ENCODE data around the gene CDKN1C. TPM values are rescaled to one million over a fixed set of nuclear protein-coding genes. Genes with fewer than 3 reads are reported as not detected.
A peak's percentile ranks its signal among the peaks of the same experiment; 100 is the strongest.

CDKN1C gene
- total RNA-seq, 4 donors from 2014 or later = 12.6 to 29.7 (median 16.8) TPM

GRCh38 chr11:2916114-2916891 lies 30.7 kb upstream of the CDKN1C start:
- TF ChIP-seq POLR2A (IDR thresholded peaks at IDR 0.05) (no peak), CTCF (IDR thresholded peaks at IDR 0.05) (no peak)
- no peaks in the 10 kb centered on the region for H3K36me3 ChIP-seq
- DNase-seq = no peak
- intact Hi-C loops (cut with DNase I) = no loop called here
- H3K27ac ChIP-seq = no peak overlapping the region
- no peaks in the 10 kb centered on the region for H3K27me3 ChIP-seq
- no peak overlapping the region for H3K4me3 ChIP-seq (replicated peaks in 1 of 3)
- no peaks in the 10 kb centered on the region for H3K9me3 ChIP-seq
- peaks cover 32 to 38% of the 10 kb centered on the region in 2 donors for H3K4me1 ChIP-seq
- WGBS, 2 donors = 90 to 97% methylated on average over 2 to 12 of the region's 20 CpGs

- intact Hi-C loops (cut with DNase I) = no loop called here
- Histone ChIP-seq H3K4me3 (replicated peaks in 1 of 3) (no peak overlapping the region), H3K4me1 (peaks cover 37 to 45% of the 10 kb centered on the region in 2 donors), H3K36me3 (no peaks in the 10 kb centered on the region), H3K9me3 (no peaks in the 10 kb centered on the region), H3K27me3 (no peaks in the 10 kb centered on the region), H3K27ac (no peak overlapping the region)
- TF ChIP-seq POLR2A (IDR thresholded peaks at IDR 0.05) (no peak), CTCF (IDR thresholded peaks at IDR 0.05) (no peak)
- WGBS, 2 donors = 92 to 100% methylated on average over 5 to 10 of the region's 11 CpGs
- no peak for DNase-seq
Measured at GRCh38 chr11:2915473-2915872, 29.9 kb upstream of the CDKN1C start.

- peak; percentile 84 to 91 for DNase-seq
- Histone ChIP-seq H3K27me3 (no peaks in the 10 kb centered on the region), H3K9me3 (no peaks in the 10 kb centered on the region), H3K4me3 (replicated peaks in 1 of 3) (no peak overlapping the region), H3K4me1 (peaks cover 37 to 47% of the 10 kb centered on the region in 2 donors), H3K27ac (peak overlapping the region in 2 of 3 donors; percentile 31 to 95), H3K36me3 (no peaks in the 10 kb centered on the region)
- WGBS, 2 donors = 49 to 63% methylated on average over 7 to 14 of the region's 18 CpGs
- intact Hi-C loops (cut with DNase I) = no loop called here
- no peak for TF ChIP-seq CTCF (IDR thresholded peaks at IDR 0.05)
- TF ChIP-seq POLR2A (IDR thresholded peaks at IDR 0.05) = no peak
Measured at GRCh38 chr11:2914455-2915195, 29.1 kb upstream of the CDKN1C start.

DNA sequence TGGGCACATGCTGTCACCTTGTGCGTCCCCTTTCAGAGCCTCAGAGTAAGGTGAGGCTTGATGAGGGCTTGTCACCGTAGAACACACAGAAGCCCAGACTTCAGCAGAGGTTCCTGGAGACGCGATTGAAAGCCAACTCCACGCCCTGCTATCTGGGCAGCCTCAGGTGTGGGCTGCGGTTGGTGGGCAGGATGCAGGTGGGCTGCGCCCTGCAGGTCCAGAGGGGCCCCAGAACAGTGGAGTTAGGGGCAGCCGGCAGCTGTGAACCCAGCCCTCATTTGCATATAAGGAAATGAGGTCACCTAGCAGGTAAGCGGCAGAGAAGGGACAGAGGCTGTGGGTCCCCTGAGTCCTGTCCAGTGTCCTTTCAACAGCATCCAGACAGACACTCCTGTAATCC lies 28.2 kb upstream of the CDKN1C start:
- TF ChIP-seq POLR2A (IDR thresholded peaks at IDR 0.05) (no peak), CTCF (IDR thresholded peaks at IDR 0.05) (no peak)
- 86 to 90% methylated on average over 8 of the region's 9 CpGs for whole genome bisulfite sequencing, 2 donors
- peak overlapping the region; percentile 80 to 95 (median 81) for H3K27ac ChIP-seq
- H3K36me3 ChIP-seq = no peaks in the 10 kb centered on the region
- peaks cover 37 to 54% of the 10 kb centered on the region in 2 donors for H3K4me1 ChIP-seq
- intact Hi-C loops (cut with DNase I) = no loop called here
- no peak for DNase-seq
- H3K9me3 ChIP-seq = no peaks in the 10 kb centered on the region
- H3K4me3 ChIP-seq (replicated peaks in 1 of 3) = no peak overlapping the region
- no peaks in the 10 kb centered on the region for H3K27me3 ChIP-seq

DNA sequence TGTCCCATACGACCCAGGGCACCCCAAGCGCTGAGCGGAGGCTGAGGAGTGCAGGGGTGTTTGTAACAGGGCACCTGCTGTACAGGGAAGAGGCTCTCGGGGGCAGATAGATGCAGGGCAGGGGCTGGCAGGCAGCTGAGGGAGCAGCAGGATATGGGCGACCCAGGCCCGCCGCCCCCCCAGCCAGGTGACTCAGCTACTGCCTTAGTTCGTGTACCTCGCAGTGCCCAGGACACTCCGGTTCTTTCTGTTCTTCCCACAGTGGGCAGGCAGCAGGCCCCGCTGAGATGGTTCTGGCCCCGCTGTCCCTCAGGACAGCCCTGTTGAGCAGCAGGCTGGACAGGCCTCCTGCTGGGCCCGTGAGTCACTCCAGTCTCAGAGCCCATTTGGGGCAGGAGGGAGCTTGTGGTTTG lies 27.4 kb upstream of the CDKN1C start:
- Histone ChIP-seq H3K36me3 (no peaks in the 10 kb centered on the region), H3K4me3 (replicated peaks in 1 of 3) (no peak overlapping the region), H3K27ac (peak overlapping the region; percentile 80 to 95 (median 81)), H3K4me1 (peaks cover 37 to 54% of the 10 kb centered on the region in 2 donors), H3K9me3 (no peaks in the 10 kb centered on the region), H3K27me3 (no peaks in the 10 kb centered on the region)
- TF ChIP-seq CTCF (IDR thresholded peaks at IDR 0.05) (no peak), POLR2A (IDR thresholded peaks at IDR 0.05) (no peak)
- DNase-seq = peak; percentile 75 to 81
- WGBS, 2 donors = 65 to 78% methylated on average over 13 of the region's 13 CpGs
- intact Hi-C loops (cut with DNase I) = no loop called here

Data from thyroid gland (tissue), 4 donors.